LNCaP clone FGC (cell line): ENCODE results near the gene HUNK.
A peak's percentile ranks its signal among the peaks of the same experiment; 100 is the strongest.

Experiments
- DNase-seq: peaks from one replicate; pipeline ENCODE4 v3.0.0-alpha.2; 2011; ENCODE audit warnings: low read depth
- H3K4me3 ChIP-seq: 2 replicates; pipeline ENCODE4 v1.5.1; 2011; ENCODE audit warnings: mild to moderate bottlenecking, low read depth, low read length, control low read depth
- TF ChIP-seq, protein P1 (sequence below): IDR thresholded peaks from 2 replicates; pipeline ENCODE4 v1.5.1; 2012; ENCODE audit warnings: mild to moderate bottlenecking; ENCODE audit not compliant: control insufficient read depth, insufficient read depth; ENCODE audit errors: extremely low read depth

The HUNK gene

DNA sequence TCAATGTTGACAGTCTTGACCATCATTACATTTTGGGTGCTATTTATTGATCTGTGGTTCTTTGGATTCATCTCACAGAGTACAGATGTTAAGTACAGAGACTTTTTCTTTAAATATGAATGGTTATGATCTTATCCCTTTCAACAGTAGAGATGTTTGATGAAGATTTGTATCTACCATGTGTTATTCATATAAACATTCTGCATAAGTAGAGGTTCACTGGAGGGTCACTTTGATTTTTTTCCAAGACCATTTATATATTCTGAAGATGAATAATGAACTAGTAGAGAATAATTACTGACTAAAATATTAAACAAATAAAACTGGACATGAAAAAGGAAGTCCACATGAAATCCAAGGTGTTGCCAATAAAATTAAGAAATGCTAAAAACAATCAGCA is 28.6 kb upstream of the HUNK start:
- TF ChIP-seq, protein P1, sequence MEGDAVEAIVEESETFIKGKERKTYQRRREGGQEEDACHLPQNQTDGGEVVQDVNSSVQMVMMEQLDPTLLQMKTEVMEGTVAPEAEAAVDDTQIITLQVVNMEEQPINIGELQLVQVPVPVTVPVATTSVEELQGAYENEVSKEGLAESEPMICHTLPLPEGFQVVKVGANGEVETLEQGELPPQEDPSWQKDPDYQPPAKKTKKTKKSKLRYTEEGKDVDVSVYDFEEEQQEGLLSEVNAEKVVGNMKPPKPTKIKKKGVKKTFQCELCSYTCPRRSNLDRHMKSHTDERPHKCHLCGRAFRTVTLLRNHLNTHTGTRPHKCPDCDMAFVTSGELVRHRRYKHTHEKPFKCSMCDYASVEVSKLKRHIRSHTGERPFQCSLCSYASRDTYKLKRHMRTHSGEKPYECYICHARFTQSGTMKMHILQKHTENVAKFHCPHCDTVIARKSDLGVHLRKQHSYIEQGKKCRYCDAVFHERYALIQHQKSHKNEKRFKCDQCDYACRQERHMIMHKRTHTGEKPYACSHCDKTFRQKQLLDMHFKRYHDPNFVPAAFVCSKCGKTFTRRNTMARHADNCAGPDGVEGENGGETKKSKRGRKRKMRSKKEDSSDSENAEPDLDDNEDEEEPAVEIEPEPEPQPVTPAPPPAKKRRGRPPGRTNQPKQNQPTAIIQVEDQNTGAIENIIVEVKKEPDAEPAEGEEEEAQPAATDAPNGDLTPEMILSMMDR = no peak
- DNase-seq = no peak
- H3K4me3 ChIP-seq = no peak overlapping the region

DNA sequence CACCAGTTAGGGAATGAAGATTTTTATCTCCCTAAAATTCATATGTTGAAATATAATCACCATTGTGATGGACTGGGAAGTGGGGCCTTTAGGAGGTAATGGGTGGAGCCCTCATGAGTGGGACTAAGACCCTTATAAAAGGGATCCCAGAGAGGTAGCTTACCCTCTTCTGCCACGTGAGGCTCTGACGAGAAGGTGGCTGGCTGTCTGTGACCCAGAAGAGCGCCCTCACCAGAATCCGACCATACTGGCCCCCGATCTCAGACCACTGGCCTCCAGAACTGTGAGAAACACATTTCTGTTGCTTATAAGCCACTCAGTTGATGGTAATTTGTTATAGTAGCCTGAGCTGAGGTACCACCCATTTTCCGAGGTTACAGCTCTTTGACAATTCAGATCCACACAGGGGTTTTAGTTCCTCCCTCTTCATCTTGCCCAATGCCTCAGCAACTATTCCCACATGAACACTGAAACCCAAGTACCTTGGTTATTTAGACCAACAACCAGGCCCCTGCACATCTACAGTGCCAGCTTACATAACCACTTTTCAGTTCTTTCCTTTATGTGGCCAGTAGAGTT is 27.6 kb upstream of the HUNK start:
- DNase-seq = no peak
- no peak overlapping the region for H3K4me3 ChIP-seq
- TF ChIP-seq, protein P1 = no peak

DNA sequence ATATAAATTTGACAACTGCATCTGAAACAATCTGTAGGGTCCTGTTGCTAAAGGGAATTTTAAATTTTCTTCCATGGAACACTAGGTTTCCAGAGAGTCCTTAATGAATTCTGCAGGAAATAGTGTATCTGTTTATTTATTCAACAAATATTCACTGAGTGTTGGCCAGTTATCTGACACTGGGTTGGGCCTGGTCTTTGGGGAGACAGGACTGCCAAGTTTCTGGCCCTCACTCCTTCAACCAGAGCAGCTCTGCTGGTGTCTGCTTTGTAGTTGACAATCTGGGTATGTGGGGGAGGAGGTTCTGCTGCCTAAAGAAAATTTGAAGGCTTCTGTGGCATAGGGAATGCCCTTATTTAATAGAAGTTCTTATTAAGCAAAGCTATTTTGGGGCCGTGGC is 26.1 kb upstream of the HUNK start:
- no peak overlapping the region for H3K4me3 ChIP-seq
- peak; percentile 6 for DNase-seq
- TF ChIP-seq, protein P1 = no peak

DNA sequence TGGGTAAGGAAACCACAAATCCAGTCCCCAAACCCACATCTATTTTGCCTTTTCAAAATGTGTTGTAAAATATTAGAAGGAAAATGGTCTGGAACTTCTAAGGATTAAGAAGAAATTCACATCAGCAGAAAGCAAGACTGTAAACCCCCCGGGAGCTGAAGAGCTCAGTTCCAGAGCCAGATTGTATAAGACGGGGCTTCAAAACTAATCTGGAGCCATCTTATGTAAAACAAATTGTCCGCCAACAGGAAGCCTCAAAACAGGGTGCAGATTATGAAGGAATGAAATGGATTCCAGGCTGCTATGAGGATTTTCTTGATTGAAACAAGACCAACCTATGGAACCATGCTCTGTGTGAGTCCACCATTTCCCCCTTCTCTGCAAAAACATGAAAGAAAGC is 25.1 kb upstream of the HUNK start:
- no peak overlapping the region for H3K4me3 ChIP-seq
- TF ChIP-seq, protein P1 = no peak
- no peak for DNase-seq

DNA sequence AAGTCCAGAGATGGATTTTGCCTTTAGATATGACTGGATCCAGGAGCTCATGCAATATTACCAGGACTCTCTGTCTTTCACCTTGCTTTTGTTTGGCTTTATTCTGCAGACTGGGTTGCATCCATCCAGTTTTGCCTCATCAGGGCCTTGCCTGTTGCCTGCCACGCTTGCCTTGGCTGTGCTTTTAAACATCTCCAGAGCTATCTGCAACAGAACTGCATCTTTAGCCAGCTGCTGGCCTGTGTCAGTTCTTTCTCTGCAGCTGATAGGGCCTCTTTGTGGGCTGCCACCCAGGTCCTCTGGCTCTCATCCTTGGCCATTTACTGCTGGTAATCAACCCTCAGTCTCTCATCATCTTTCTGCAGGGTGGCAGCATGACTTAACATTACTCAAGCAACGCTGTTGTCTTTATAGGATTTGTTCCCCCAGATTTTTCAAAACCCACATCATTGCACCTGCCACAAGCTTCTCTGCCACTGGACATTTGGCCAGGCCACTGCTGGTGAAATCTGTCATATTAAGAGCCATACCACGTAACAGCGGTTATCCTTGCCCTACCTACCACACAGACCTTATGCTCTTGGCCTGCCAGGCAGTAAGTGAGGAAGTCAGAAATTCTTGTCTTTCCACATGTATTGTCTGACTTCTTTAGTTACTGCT is 24.4 kb upstream of the HUNK start:
- TF ChIP-seq, protein P1 = no peak
- no peak overlapping the region for H3K4me3 ChIP-seq
- no peak for DNase-seq

DNA sequence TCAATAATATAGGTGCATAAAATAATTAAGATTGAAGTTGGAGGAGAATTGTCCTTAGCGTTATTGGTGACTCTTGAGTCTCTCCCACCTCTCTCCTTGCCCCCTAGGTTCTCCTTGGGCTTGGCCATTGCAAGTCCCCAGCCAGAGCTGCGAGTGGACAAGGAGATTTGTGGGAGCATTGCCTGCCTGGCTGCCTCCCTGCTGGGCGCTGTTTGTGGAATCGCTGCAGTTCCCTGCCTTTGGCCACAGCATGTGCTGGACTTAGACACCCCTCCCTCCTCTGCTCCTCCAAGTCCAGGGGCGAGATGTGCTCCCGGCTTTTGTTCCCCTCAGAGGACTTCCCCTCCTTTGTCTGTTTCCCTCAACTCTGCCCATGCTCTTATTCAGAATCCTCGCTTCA is 21.9 kb upstream of the HUNK start:
- DNase-seq = no peak
- TF ChIP-seq, protein P1 = no peak
- no peak overlapping the region for H3K4me3 ChIP-seq

DNA sequence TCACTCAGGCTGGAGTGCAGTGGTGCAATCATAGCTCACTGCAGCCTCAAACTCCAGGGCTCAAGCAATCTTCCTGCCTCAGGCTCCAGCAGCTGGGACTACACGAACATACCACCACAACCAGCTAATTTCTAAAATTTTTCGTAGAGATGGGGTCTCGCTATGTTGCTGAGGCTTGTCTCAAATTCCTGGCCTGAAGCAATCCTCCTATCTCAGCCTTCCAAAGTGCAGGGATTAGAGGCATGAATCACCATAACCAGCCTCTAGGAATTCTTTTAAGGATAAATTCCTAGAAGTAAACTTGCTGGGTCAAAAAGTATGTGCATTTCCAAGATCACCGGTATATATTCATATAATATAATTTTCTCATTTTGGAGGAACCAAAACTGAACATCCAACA is 17.6 kb upstream of the HUNK start:
- TF ChIP-seq, protein P1 = no peak
- no peak for DNase-seq
- no peak overlapping the region for H3K4me3 ChIP-seq
